Loucy (cell line): Measurements from ENCODE around the gene ZNF280B.

ENCODE experiments used
- EZH2phosphoT487 ChIP-seq: fragments of 200-600 bp; IDR thresholded peaks from 2 replicates; pipeline ENCODE4 v1.6.1; 2018; ENCODE audit warnings: antibody characterized with exemption, mild to moderate bottlenecking, moderate library complexity, borderline replicate concordance
- TF ChIP-seq, protein P1 (sequence below): fragments of 200-600 bp; sonication (generic); conservative IDR thresholded peaks from 2 replicates; pipeline ENCODE4 v1.5.1; 2014; ENCODE audit warnings: mild to moderate bottlenecking, antibody characterized with exemption, low read length

DNA sequence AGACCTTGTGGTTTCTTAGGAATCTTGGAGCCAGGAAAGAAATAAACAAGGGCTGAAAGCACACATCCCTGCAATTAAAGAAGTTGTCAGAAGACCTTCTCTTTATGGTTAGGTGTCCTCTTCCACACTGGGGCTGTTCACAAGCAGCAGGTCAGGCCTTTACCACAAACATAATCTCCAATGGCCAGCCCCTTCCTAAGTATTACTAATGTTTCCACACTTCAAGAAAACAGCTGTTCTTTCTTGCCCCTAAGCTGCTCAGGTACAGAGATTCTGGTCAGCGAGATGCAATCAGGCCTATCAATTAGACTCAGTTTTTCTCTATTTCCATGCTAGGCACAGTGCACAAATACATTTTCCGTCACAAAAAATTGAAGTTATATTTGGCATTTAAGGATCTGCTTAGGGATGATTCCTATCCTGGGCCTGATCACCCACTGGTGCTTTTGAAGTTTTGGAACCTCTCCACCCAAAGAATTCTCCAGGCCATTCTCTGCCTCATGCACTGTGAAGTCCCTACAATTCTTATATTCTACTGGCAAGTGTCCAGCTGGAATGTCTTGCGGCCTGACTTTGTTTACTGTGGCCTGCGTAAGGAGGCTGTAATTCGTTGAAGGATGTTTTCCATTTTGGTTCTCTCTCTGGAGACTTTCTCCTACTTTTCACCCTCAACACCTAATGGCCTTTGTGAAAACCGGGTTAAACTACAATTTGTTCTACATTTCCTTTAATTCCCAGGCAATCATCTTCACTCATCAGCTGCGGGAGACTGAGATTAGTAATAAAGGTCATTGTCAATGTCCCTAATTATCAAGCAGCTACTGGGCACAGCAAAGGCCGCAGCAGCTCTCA is 45.4 kb upstream of the ZNF280B start:
- TF ChIP-seq, protein P1, sequence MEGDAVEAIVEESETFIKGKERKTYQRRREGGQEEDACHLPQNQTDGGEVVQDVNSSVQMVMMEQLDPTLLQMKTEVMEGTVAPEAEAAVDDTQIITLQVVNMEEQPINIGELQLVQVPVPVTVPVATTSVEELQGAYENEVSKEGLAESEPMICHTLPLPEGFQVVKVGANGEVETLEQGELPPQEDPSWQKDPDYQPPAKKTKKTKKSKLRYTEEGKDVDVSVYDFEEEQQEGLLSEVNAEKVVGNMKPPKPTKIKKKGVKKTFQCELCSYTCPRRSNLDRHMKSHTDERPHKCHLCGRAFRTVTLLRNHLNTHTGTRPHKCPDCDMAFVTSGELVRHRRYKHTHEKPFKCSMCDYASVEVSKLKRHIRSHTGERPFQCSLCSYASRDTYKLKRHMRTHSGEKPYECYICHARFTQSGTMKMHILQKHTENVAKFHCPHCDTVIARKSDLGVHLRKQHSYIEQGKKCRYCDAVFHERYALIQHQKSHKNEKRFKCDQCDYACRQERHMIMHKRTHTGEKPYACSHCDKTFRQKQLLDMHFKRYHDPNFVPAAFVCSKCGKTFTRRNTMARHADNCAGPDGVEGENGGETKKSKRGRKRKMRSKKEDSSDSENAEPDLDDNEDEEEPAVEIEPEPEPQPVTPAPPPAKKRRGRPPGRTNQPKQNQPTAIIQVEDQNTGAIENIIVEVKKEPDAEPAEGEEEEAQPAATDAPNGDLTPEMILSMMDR = no peak
- no peak for TF ChIP-seq EZH2phosphoT487
